B cell (primary cell): ENCODE results near the gene DRD1. TPM values are rescaled to one million over a fixed set of nuclear protein-coding genes. Genes with fewer than 3 reads are reported as not detected.

ENCODE experiments used
- ATAC-seq: fragments of 200-7000 bp; cut with Tn5 transposase; one replicate; pipeline ENCODE4 v1.10.0; 2021; ENCODE audit warnings: low read depth, mild to moderate bottlenecking, moderate number of reproducible peaks, moderate library complexity
- CTCF ChIA-PET: fragments of 350-600 bp; sonication (Branson Sonifier 250); formaldehyde crosslinking; loops from one replicate; lab custom pipeline; 2021; ENCODE audit warnings: antibody characterized with exemption, inconsistent platforms; lab: Charles Lee
- POLR2A ChIA-PET: fragments of 350-600 bp; sonication (Branson Sonifier 250); formaldehyde crosslinking; loops from one replicate; lab custom pipeline; 2021; ENCODE audit warnings: antibody characterized with exemption; lab: Charles Lee
- DNase-seq: peaks from one replicate; pipeline ENCODE4 v3.0.0; 2013
- H2AFZ ChIP-seq: 2 replicates; pipeline ENCODE4 v1.6.1; 2012; ENCODE audit warnings: mild to moderate bottlenecking, low read depth, low read length; ENCODE audit not compliant: insufficient read depth, poor library complexity, severe bottlenecking
- H3K27ac ChIP-seq, 2 donors: 1 replicate in 1 of 2; 2 replicates in 1 of 2; pipeline ENCODE4 v1.5.1; 2012 to 2013; ENCODE audit warnings: low read length in 2 of 2, mild to moderate bottlenecking in 2 of 2, moderate library complexity in 1 of 2
- H3K27me3 ChIP-seq, 4 experiments: fragments of 200-600 bp in 1 of 4; sonication (generic) in 1 of 4; replicated peaks in 1 of 4; 1 replicate in 2 of 4; 2 replicates in 2 of 4; pipeline versions ENCODE4 v1.6.1 to v1.7.0; 2013 to 2016; ENCODE audit warnings: low read length in 3 of 4, mild to moderate bottlenecking in 2 of 4, mixed read lengths in 1 of 4, moderate library complexity in 1 of 4; ENCODE audit not compliant: insufficient read depth in 4 of 4, control insufficient read depth in 3 of 4; ENCODE audit errors: control extremely low read depth in 1 of 4
- H3K36me3 ChIP-seq, 2 experiments: replicated peaks in 1 of 2; 1 replicate in 1 of 2; 2 replicates in 1 of 2; pipeline versions ENCODE4 v1.6.1 to v1.7.1; 2013; ENCODE audit warnings: low read length in 1 of 2; ENCODE audit not compliant: insufficient read depth in 2 of 2, control insufficient read depth in 1 of 2; ENCODE audit errors: control extremely low read depth in 1 of 2, extremely low read depth in 1 of 2
- H3K4me1 ChIP-seq, 2 donors: fragments of 200-600 bp in 1 of 2; sonication (generic) in 1 of 2; 1 replicate in 1 of 2; 2 replicates in 1 of 2; pipeline versions ENCODE4 v1.5.1 to v1.6.1; 2013 to 2017; ENCODE audit warnings: low read length in 2 of 2; ENCODE audit not compliant: control insufficient read depth in 2 of 2, insufficient read depth in 2 of 2
- H3K4me2 ChIP-seq: replicated peaks from 2 replicates; pipeline ENCODE3; 2012; ENCODE audit warnings: mild to moderate bottlenecking, low read depth, low read length; ENCODE audit not compliant: poor library complexity, severe bottlenecking
- H3K4me3 ChIP-seq, 5 experiments: fragments of 200-600 bp in 1 of 5; sonication (generic) in 1 of 5; 1 replicate in 3 of 5; 2 replicates in 2 of 5; pipeline versions ENCODE4 v1.5.1 to v1.7.0; 2011 to 2016; ENCODE audit warnings: low read length in 4 of 5, mild to moderate bottlenecking in 4 of 5, low read depth in 2 of 5, control low read depth in 1 of 5, moderate library complexity in 1 of 5; ENCODE audit not compliant: insufficient read depth in 1 of 5; ENCODE audit errors: control extremely low read depth in 1 of 5, extremely low read depth in 1 of 5
- H3K79me2 ChIP-seq: fragments of 200-600 bp; sonication (generic); one replicate; pipeline ENCODE4 v1.6.0; 2016; ENCODE audit warnings: low read length; ENCODE audit not compliant: control insufficient read depth, insufficient read depth
- H3K9ac ChIP-seq: fragments of 200-600 bp; sonication (generic); 2 replicates; pipeline ENCODE4 v1.6.1; 2017; ENCODE audit warnings: mild to moderate bottlenecking, low read length, moderate library complexity
- H3K9me3 ChIP-seq, 3 donors: one replicate each; pipeline versions ENCODE4 v1.6.1 to v1.7.1; 2013; ENCODE audit warnings: low read length in 2 of 3; ENCODE audit not compliant: control insufficient read depth in 2 of 3, insufficient read depth in 1 of 3; ENCODE audit errors: control extremely low read depth in 1 of 3
- H4K20me1 ChIP-seq: 2 replicates; pipeline ENCODE4 v1.6.0; 2012; ENCODE audit warnings: mild to moderate bottlenecking, low read length; ENCODE audit not compliant: insufficient read depth, control insufficient read depth, poor library complexity, severe bottlenecking
- H3K27ac Mint-ChIP-seq: one replicate; pipeline ENCODE4 v1.8.0; 2021; ENCODE audit warnings: mixed read lengths
- H3K27me3 Mint-ChIP-seq: one replicate; pipeline ENCODE4 v1.8.0; 2021; ENCODE audit warnings: mixed read lengths
- H3K4me1 Mint-ChIP-seq: one replicate; pipeline ENCODE4 v1.8.0; 2021; ENCODE audit warnings: mixed read lengths
- H3K4me3 Mint-ChIP-seq: one replicate; pipeline ENCODE4 v1.8.0; 2021; ENCODE audit warnings: mixed read lengths
- H3K9me3 Mint-ChIP-seq: one replicate; pipeline ENCODE4 v1.8.0; 2022; ENCODE audit warnings: mixed read lengths; ENCODE audit not compliant: insufficient read depth
- CTCF ChIP-seq: fragments of 200-600 bp; IDR thresholded peaks from one replicate; pipeline ENCODE4 v1.8.0; 2022; ENCODE audit warnings: antibody characterized with exemption, mild to moderate bottlenecking
- EZH2 ChIP-seq: IDR thresholded peaks from 2 replicates; pipeline ENCODE4 v1.6.1; 2012; ENCODE audit warnings: borderline replicate concordance, low read depth, mild to moderate bottlenecking, moderate library complexity, low read length; ENCODE audit not compliant: insufficient read depth, poor library complexity, severe bottlenecking
- WGBS: methylation state at CpG from one replicate; pipeline ENCODE4 v1.1.5; 2013; ENCODE audit warnings: missing lambda C conversion rate; ENCODE audit not compliant: insufficient coverage; 5-methylcytosine and 5-hydroxymethylcytosine counted together
- intact Hi-C: fragments of 100-400 bp; cut with micrococcal nuclease; formaldehyde crosslinking; loops from one replicate; pipeline ENCODE4 v1.10.0; 2022
- polyA plus RNA-seq: library from polyadenylated mRNA; depleted of rRNA; stranded (reverse); fragments of >200 nt; gene quantifications from 2 replicates; pipeline ENCODE4 v1.2.3, GENCODE V29; 2012
- total RNA-seq, 2 donors: library from RNA; stranded (reverse); fragments of 120-200 nt in 1 of 2; gene quantifications; 1 replicate in 1 of 2; 2 replicates in 1 of 2; pipeline versions ENCODE4 v1.2.3 to v1.2.4, GENCODE V29; 2013 to 2022

Gene DRD1
- total and polyA plus RNA-seq, 2 donors (not counting 1 experiment from before 2014, with no cell fraction given): not detected

- H3K4me2 ChIP-seq: no peak overlapping the region
- Mint-ChIP-seq H3K4me3 (no peak overlapping the region), H3K9me3 (no peaks in the 10 kb centered on the region), H3K4me1 (no peaks in the 10 kb centered on the region), H3K27me3 (peaks cover 54% of the 10 kb centered on the region), H3K27ac (no peak overlapping the region)
- H3K36me3 ChIP-seq: no peaks in the 10 kb centered on the region
- ChIA-PET POLR2A (no interaction called here), CTCF (no interaction called here)
- H3K9ac ChIP-seq: no peak overlapping the region
- H4K20me1 ChIP-seq: no peaks in the 10 kb centered on the region
- no peaks in the 10 kb centered on the region for H3K9me3 ChIP-seq
- H3K4me1 ChIP-seq: no peaks in the 10 kb centered on the region
- DNase-seq (no peak), ATAC-seq (no peak)
- intact Hi-C loops: no loop called here
- no peak overlapping the region for H3K4me3 ChIP-seq
- H3K27me3 ChIP-seq: peaks cover 0 to 4% (median 1%) of the 10 kb centered on the region in 4 experiments
- H3K79me2 ChIP-seq: no peaks in the 10 kb centered on the region
- H2AFZ ChIP-seq: no peak overlapping the region
- no peak overlapping the region for H3K27ac ChIP-seq
- TF ChIP-seq EZH2 (no peak), CTCF (no peak)
- 40% methylated on average over 1 of the region's 2 CpGs for WGBS
Observed at GRCh38 chr5:175422058-175422457, 21.9 kb downstream of the DRD1 start.

GRCh38 chr5:175420383-175420782 lies 23.6 kb downstream of the DRD1 start:
- H3K27me3 Mint-ChIP-seq: peaks cover 58% of the 10 kb centered on the region

More at GRCh38 chr5:175420383-175420782, 23.6 kb downstream of the DRD1 start:
- Histone ChIP-seq H2AFZ (no peak overlapping the region), H4K20me1 (no peaks in the 10 kb centered on the region), H3K27me3 (peaks cover 0 to 4% (median 1%) of the 10 kb centered on the region in 4 experiments), H3K27ac (no peak overlapping the region), H3K4me1 (no peaks in the 10 kb centered on the region), H3K9me3 (no peaks in the 10 kb centered on the region), H3K4me3 (no peak overlapping the region), H3K4me2 (no peak overlapping the region), H3K9ac (no peak overlapping the region), H3K36me3 (no peaks in the 10 kb centered on the region), H3K79me2 (no peaks in the 10 kb centered on the region)
- POLR2A ChIA-PET: no interaction called here
- Mint-ChIP-seq H3K27ac (no peak overlapping the region), H3K4me1 (no peaks in the 10 kb centered on the region), H3K9me3 (peaks cover 4% of the 10 kb centered on the region), H3K4me3 (no peak overlapping the region)
- CTCF ChIA-PET: no interaction called here
- DNase-seq (no peak), ATAC-seq (no peak)
- intact Hi-C loops: no loop called here
- TF ChIP-seq EZH2 (no peak), CTCF (no peak)
